ENCODE data around the gene HINT3. TPM values are rescaled to one million over a fixed set of nuclear protein-coding genes. Genes with fewer than 3 reads are reported as not detected.

The HINT3 gene
- total and polyA plus RNA-seq, 2 donors (not counting 3 experiments of a cell fraction or from before 2014, with no cell fraction given): 1.8 to 8.4 TPM

DNA sequence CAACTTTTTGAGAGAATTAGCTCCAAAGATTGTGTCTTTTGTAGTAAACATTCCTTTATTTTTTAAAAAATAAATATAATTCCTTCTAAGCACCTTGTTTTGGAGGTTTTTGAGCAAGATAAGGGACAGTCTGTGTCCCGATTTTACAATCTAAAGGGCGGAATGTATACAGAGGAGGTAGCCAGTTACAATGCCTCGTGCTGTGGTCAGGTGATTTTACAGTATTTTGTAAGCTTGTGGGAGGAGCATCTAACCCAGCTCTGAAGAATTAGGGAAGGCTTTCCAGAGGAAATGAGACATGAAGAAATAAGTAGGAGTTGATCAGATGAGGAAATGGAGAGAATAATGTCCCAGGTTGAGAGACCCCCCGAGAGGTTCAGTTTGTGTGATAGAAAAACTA lies 1.3 kb downstream of the HINT3 start:
- H3K36me3 ChIP-seq (ENCODE audit: control insufficient read depth in 2 of 2, extremely low read depth in 1 of 2, insufficient read depth in 2 of 2, low read length in 2 of 2): no peaks in the 10 kb centered on the region
- DNase-seq (ENCODE audit: low read depth, low spot score): peak; percentile 66

More for the DNA sequence above, 1.3 kb downstream of the HINT3 start:
- Histone ChIP-seq H3K27ac (ENCODE audit: insufficient read depth, low read depth, low read length) (no peak overlapping the region), H4K20me1 (replicated peaks; ENCODE audit: control insufficient read depth, extremely low read depth, insufficient read depth, low read length) (no peaks in the 10 kb centered on the region), H3K9ac (replicated peaks; ENCODE audit: extremely low read depth, insufficient read depth, low read length) (no peak overlapping the region), H3K4me1 (ENCODE audit: control insufficient read depth, extremely low read depth, insufficient read depth, low read length) (peaks cover 15% of the 10 kb centered on the region), H3K4me3 (replicated peaks in 1 of 3; ENCODE audit: insufficient read depth in 1 of 3, low read depth in 1 of 3, low read length in 3 of 3) (peak overlapping the region in 2 of 3 experiments; percentile 58 to 74), H3K9me1 (replicated peaks; ENCODE audit: control insufficient read depth, extremely low read depth, insufficient read depth, low read length) (no peaks in the 10 kb centered on the region), H3K9me3 (replicated peaks; ENCODE audit: control insufficient read depth, insufficient read depth, low read length) (no peaks in the 10 kb centered on the region), H3K4me2 (ENCODE audit: insufficient read depth, low read length) (peak overlapping the region; percentile 57), H3K79me2 (ENCODE audit: control insufficient read depth, insufficient read depth, low read length) (no peaks in the 10 kb centered on the region), H3K27me3 (ENCODE audit: control insufficient read depth in 2 of 2, insufficient read depth in 2 of 2, low read length in 2 of 2) (no peaks in the 10 kb centered on the region), H2AFZ (ENCODE audit: low read depth, low read length) (peak overlapping the region; percentile 18)
- ChIA-PET CTCF (interaction anchor here (1.1 to 8.4 kb wide), 14 partner anchors 10 to 656 kb away, joined by 3 to 138 read pairs (median 18); partner anchors contain the start of genes HDDC2 and NCOA7), POLR2A (interaction anchor here (0.7 to 1.3 kb wide), 3 partner anchors 47 to 169 kb away, joined by 3 to 4 read pairs (median 3); partner anchors contain the start of gene NCOA7)
- TSS peak; percentile 61 for BruUV-seq (replicated peaks)
- no peak for FAIRE-seq
- dilution Hi-C loops (cut with MboI; ENCODE audit: extremely low pct_ligation_motif_present, low sequenced_read_pairs) (no loop called here), intact Hi-C loops (cut with micrococcal nuclease) (loop anchor here (5.0 kb wide), 2 partner anchors 101 to 646 kb away; no protein-coding TSS in a partner anchor)
- TF ChIP-seq, protein P1, sequence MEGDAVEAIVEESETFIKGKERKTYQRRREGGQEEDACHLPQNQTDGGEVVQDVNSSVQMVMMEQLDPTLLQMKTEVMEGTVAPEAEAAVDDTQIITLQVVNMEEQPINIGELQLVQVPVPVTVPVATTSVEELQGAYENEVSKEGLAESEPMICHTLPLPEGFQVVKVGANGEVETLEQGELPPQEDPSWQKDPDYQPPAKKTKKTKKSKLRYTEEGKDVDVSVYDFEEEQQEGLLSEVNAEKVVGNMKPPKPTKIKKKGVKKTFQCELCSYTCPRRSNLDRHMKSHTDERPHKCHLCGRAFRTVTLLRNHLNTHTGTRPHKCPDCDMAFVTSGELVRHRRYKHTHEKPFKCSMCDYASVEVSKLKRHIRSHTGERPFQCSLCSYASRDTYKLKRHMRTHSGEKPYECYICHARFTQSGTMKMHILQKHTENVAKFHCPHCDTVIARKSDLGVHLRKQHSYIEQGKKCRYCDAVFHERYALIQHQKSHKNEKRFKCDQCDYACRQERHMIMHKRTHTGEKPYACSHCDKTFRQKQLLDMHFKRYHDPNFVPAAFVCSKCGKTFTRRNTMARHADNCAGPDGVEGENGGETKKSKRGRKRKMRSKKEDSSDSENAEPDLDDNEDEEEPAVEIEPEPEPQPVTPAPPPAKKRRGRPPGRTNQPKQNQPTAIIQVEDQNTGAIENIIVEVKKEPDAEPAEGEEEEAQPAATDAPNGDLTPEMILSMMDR (IDR thresholded peaks at IDR 0.05; ENCODE audit: extremely low read depth in 1 of 2, insufficient read depth in 1 of 2, low read depth in 1 of 2, low read length in 2 of 2): no peak
- TF ChIP-seq GATA2 (IDR thresholded peaks at IDR 0.05; ENCODE audit: insufficient read depth, insufficient read length, low read depth, low read length) (no peak), POLR2AphosphoS5 (IDR thresholded peaks at IDR 0.05; ENCODE audit: insufficient read depth, low read depth, low read length) (no peak), EZH2 (IDR thresholded peaks at IDR 0.05; ENCODE audit: borderline replicate concordance, low read depth, low read length, severe bottlenecking) (no peak), MYC (IDR thresholded peaks at IDR 0.05; ENCODE audit: low read depth, low read length) (no peak), POLR2A (IDR thresholded peaks at IDR 0.05; ENCODE audit: low read depth, low read length) (no peak), JUN (IDR thresholded peaks at IDR 0.05; ENCODE audit: borderline replicate concordance, insufficient read depth, insufficient read length, low read depth) (no peak), FOS (IDR thresholded peaks at IDR 0.05; ENCODE audit: borderline replicate concordance, insufficient read depth, low read length) (no peak)
- TF ChIP-seq, protein P2, sequence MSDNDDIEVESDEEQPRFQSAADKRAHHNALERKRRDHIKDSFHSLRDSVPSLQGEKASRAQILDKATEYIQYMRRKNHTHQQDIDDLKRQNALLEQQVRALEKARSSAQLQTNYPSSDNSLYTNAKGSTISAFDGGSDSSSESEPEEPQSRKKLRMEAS (IDR thresholded peaks at IDR 0.05; ENCODE audit: insufficient read depth, insufficient read length): no peak

Measured in endothelial cell of umbilical vein (primary cell).